ENCODE data around the gene PSMD11. TPM values are rescaled to one million over a fixed set of nuclear protein-coding genes. Genes with fewer than 3 reads are reported as not detected.

Gene PSMD11
- total RNA-seq, 1 experiment from 2014 or later: 169 TPM

DNA sequence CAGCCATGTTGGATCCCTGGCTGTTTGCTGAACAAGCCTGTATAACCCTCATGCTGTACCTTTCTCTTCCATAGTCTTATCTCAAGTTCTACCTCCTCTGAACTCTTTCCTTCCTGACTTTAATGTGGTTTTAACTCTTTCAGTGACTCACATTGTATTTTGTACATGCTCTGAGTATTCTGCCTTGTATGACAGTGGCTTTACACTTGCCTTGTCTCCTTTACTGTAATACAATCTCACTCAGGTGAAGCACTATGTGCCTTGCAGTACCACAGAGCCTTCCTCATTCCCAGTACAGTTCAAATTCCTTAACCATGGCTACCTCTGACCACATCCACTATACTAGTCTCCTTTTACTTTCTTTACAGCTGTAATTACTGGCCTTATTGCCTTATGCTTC is 14.1 kb downstream of the PSMD11 start:
- Histone ChIP-seq H3K56ac (ENCODE audit: insufficient read length, low read depth, low read length) (no peak overlapping the region), H3K4me1 (ENCODE audit: insufficient read depth, low read length) (no peaks in the 10 kb centered on the region), H3K18ac (ENCODE audit: insufficient read length, low read depth, low read length) (no peak overlapping the region), H2BK12ac (ENCODE audit: insufficient read length, low read depth, low read length) (no peak overlapping the region), H2BK5ac (ENCODE audit: insufficient read length, low read length) (no peak overlapping the region), H3T11ph (ENCODE audit: low read length) (no peak overlapping the region), H3K79me1 (ENCODE audit: insufficient read depth, low read depth, low read length, poor library complexity, severe bottlenecking) (peaks cover 3% of the 10 kb centered on the region), H3K9ac (ENCODE audit: extremely low read depth, insufficient read length, low read length) (no peak overlapping the region), H3K4ac (ENCODE audit: low read depth, low read length) (no peak overlapping the region), H4K20me1 (ENCODE audit: control insufficient read depth, insufficient read depth, insufficient read length) (no peaks in the 10 kb centered on the region), H3K23me2 (ENCODE audit: insufficient read length, low read depth, low read length, poor library complexity, severe bottlenecking) (no peaks in the 10 kb centered on the region), H2BK120ac (ENCODE audit: low read depth, low read length, poor library complexity, severe bottlenecking) (no peak overlapping the region), H3K27ac (ENCODE audit: insufficient read length, low read depth, low read length) (no peak overlapping the region), H4K91ac (ENCODE audit: insufficient read length, low read depth, low read length) (no peak overlapping the region), H2BK15ac (ENCODE audit: low read depth, low read length) (no peak overlapping the region), H2BK20ac (ENCODE audit: low read depth, low read length, poor library complexity, severe bottlenecking) (no peak overlapping the region), H2AK5ac (ENCODE audit: insufficient read length, low read length) (no peak overlapping the region), H3K4me2 (ENCODE audit: insufficient read depth, insufficient read length, low read length) (no peak overlapping the region), H3K14ac (ENCODE audit: insufficient read depth, low read length) (no peak overlapping the region), H3K9me3 (ENCODE audit: control insufficient read depth, low read depth, low read length) (no peaks in the 10 kb centered on the region), H2AFZ (ENCODE audit: low read length) (no peak overlapping the region), H4K5ac (ENCODE audit: insufficient read length, low read depth, low read length) (no peak overlapping the region), H3K23ac (ENCODE audit: insufficient read length, low read depth, low read length) (no peak overlapping the region), H3K27me3 (ENCODE audit: insufficient read depth, low read length) (no peaks in the 10 kb centered on the region), H3K79me2 (ENCODE audit: insufficient read depth, low read length) (peaks cover 4% of the 10 kb centered on the region; the same call in 1 of the 2 replicates), H4K8ac (replicated peaks; ENCODE audit: insufficient read length, low read depth, low read length) (no peak overlapping the region)
- H3K27ac Mint-ChIP-seq: no peak overlapping the region; a peak in 1 of 7 replicates
- H3K27me3 Mint-ChIP-seq (ENCODE audit: low read depth): no peaks in the 10 kb centered on the region
- peaks cover 52 to 85% (median 68%) of the 10 kb centered on the region in 3 experiments for H3K36me3 Mint-ChIP-seq (ENCODE audit: insufficient read depth in 1 of 3, low read depth in 3 of 3)
- no peak for DNase-seq
- H3K4me1 Mint-ChIP-seq: peaks cover 0 to 3% of the 10 kb centered on the region in 2 experiments; a peak in 1 of 4 replicates
- no peaks in the 10 kb centered on the region for H3K9me3 Mint-ChIP-seq
- no peak overlapping the region for H3K4me3 Mint-ChIP-seq
- TF ChIP-seq, protein P1, sequence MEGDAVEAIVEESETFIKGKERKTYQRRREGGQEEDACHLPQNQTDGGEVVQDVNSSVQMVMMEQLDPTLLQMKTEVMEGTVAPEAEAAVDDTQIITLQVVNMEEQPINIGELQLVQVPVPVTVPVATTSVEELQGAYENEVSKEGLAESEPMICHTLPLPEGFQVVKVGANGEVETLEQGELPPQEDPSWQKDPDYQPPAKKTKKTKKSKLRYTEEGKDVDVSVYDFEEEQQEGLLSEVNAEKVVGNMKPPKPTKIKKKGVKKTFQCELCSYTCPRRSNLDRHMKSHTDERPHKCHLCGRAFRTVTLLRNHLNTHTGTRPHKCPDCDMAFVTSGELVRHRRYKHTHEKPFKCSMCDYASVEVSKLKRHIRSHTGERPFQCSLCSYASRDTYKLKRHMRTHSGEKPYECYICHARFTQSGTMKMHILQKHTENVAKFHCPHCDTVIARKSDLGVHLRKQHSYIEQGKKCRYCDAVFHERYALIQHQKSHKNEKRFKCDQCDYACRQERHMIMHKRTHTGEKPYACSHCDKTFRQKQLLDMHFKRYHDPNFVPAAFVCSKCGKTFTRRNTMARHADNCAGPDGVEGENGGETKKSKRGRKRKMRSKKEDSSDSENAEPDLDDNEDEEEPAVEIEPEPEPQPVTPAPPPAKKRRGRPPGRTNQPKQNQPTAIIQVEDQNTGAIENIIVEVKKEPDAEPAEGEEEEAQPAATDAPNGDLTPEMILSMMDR (conservative IDR thresholded peaks at IDR 0.05): no peak
